Left hindlimb (tissue), 1 donor: ENCODE measurements around the gene ECEL1.
"Not testable (repeated sequence)": the region's sequence is repeated elsewhere in the genome, so short reads cannot be mapped to it uniquely, and the experiment has no call there.

Experiments
- DNase-seq: peaks from one replicate; pipeline ENCODE4 v3.0.0-alpha.2; 2018

ECEL1 gene

GRCh38 chr2:232440220-232441018 lies 47.2 kb downstream of the ECEL1 start:
- peak; percentile 78 for DNase-seq

GRCh38 chr2:232439758-232440135 lies 47.9 kb downstream of the ECEL1 start:
- no peak for DNase-seq

DNA sequence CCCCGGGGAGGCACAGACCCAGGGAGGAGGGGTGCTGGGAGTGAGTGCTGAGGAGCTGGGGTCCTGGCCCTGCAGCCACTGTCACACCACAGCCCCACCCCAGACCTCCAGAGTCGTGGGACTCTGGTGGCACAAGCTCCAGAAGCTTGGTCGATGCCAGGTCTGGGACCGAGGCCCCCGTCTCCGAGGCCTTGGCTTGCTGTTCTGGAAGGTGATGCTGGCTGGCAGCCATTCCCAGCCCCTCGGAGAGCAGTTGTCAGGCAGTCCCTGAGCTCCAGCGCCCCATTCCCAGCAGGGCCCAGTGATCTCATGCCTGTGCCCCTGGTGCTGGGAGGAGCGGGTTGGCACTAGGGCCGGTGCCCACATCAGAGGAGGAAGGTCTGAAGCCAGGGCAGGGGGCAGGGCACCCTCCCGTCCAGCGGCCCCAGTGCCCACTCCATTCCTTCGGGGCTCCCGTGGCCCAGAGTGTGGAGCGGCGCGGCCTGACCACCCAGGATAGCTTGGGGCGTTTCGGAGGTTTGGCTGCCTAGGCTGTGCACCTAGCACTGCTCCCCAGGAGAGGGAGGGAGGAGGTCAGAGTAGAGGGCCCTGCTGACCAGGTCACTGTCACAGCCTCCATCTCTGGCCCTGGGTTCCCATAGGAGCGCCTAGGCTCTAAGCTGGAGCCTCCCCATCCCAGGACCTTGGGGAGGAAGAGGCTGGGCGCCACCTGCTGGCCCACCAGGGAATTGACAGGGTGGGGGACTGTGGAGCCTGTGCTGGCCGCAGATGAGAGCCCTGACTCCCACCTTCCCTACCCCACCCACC lies 48.5 kb downstream of the ECEL1 start:
- DNase-seq = no peak

- DNase-seq = no peak
Measured at GRCh38 chr2:232438091-232438490, 49.5 kb downstream of the ECEL1 start.

DNA sequence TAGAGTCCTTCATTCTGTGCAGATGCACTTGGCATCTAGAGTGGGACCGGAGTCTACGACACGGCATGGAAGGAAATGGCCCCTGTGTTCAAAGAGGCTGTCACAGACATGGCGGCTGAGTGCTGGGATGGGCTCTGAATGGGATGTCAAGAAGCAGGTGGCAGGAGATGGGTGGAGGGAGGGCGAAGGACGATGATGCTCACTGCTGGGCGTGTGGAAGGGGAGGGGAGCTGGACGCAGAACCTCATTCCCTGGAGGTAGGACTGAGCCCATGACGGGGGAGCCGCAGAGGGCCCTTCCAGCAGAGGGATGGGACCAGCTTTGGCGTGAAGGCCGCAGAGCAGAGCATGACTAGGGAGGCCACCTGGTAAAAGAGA lies 50.5 kb downstream of the ECEL1 start:
- no peak for DNase-seq

DNA sequence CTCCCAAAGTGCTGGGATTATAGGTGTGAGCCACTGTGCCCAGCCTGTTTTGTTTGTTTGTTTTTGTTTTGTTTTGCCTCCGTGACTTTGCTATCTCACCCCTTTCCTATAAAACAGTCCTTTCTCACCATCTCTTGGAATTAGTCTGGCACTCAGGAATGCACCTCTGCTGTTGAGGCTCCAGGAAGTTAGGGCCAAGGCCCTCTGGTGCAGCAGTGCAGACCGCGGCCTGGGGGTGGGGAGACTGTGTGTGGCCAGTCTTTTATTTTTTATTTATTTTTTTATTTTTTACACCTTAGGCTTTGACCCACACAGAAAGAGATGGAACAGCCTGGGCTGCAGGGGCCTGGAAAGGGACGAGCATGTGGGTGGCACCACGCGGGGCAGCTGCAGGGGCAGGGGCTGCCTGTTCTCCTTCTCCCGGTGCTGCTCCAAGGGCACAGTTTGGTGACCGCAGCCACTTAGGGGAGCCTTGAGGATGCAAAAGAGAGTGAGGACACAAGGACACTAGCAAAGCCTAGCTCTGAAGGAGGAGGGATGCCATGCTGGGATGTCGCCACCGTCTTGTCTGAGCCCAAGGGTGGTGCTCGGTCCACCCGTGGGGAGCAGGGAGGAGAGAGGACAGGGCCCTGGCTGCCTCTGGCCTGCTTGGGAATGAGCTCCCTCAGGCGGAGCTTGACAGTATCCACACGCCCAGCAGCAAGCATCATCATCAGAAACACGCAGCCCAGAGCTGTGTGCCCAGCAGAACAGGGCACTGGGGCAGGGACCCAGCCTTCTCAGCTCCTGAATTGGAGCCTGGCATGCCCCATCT lies 51.0 kb downstream of the ECEL1 start:
- no peak for DNase-seq

GRCh38 chr2:232435805-232436204 lies 51.8 kb downstream of the ECEL1 start:
- DNase-seq = no peak

GRCh38 chr2:232435375-232435648 lies 52.3 kb downstream of the ECEL1 start:
- DNase-seq = no peak

DNA sequence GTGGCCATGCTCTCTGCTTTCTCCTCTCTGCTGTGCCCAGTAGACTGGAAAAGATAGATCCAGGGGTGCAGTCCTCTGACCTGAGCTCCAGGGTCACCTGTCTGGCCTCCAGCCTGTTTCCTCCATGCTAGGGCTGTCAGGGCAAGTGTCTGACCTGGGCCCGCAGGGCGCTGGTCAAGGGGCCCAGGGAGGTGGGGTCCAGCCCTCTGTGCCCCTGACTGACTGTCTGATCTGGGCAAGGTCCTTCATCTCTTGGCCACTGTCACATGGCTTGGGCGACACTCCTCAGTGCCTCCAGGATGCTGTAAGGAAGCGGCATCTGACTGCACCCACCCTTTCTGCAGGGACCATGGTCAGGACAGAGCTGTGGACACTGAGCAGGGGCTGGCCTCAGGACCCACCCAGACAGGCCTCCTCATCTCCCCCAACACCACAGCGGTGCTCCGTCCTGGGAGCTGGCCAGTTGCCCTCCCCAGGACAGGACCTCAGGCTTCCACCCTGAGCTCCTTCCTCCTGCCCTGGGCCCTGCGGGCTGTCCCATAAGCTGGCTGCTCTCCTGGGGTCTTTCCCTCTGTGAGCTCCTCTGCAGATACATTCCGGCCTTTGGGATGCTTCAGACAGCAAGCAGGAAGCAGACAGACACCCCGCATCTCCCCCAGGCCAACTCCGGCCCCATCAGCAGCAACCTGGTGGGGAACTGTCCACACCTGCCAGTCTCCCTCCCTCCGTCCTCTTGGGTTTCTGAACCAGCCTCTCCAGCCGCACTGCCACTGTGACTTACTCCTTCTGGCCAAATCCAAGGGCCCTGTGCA lies 52.9 kb downstream of the ECEL1 start:
- no peak for DNase-seq

DNA sequence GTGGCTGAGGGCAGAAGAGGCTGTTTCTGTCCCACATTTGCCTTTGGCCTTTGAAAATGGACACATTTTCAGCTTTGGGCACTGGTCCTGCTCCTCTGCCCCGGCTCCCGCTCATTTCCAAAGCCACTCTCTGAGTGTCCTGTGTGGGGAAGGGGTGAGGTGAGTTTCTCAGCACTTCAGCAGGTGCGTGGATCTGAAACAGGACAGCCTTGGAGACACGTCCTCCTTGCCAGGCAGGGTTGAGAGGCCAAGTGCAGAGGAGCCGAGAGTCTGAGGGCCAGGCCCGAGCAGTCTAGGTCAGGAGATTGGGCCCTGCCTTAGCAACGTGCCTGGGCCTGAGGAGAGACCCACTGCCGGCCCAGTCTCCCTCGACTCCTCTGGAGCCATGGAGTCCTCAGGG lies 53.5 kb downstream of the ECEL1 start:
- no peak for DNase-seq

- DNase-seq = not testable (repeated sequence)
Measured at GRCh38 chr2:232433622-232434021, 54.0 kb downstream of the ECEL1 start.

GRCh38 chr2:232432598-232433184 lies 54.9 kb downstream of the ECEL1 start:
- no peak for DNase-seq

DNA sequence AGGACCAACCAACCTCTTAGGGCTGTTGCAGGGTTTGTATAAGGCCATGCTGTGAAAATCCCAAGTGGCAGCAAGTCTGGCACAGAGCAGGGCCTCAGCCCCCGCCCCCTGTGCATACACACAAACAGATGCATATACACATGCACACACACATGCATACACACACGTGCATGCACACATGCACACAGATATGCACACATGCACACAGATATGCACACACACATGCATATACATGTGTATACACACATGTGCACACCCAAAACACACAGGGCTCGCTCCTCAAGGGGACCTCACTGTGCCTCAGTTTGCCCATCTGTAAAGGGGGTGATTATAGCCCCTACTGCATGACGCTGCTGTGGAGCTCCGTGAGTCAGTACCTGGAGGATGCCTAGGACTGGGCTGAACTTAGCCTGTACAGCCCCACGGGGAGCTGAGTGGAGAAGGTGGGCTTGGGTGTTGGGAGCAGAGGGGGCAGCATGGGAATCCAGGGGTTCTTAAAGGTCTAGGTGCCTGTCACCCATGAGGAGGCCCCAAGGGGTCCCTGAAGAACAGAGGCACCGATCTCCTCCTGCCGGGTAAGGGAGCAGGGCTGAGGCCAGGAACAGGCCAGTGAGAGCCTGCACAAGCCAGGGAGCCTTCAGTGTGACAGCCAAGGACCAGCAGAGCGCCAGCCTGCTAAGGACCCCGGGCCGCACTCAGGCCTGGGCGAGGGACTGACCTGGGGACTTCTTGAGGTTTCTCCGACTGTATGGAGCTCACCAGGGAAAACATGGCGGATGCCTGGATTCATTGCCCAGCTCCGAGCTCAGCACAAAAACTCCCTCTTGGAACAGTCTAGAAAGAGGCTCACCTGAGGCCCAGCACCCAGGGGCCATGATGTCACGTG lies 55.7 kb downstream of the ECEL1 start:
- DNase-seq = no peak
